Testis (tissue), 2 donors: ENCODE results near the gene HPSE2.
A peak's percentile ranks its signal among the peaks of the same experiment; 100 is the strongest.

ENCODE experiments used
- CTCF ChIP-seq, 3 experiments: fragments of 450-650 bp in 2 of 3; fragments of 200-600 bp in 1 of 3; sonication (generic) in 1 of 3; IDR thresholded peaks; one replicate each; pipeline ENCODE4 v1.5.1; 2016 to 2019; ENCODE audit warnings: antibody characterized with exemption in 3 of 3, mild to moderate bottlenecking in 2 of 3, moderate library complexity in 1 of 3
- POLR2A ChIP-seq: fragments of 450-650 bp; IDR thresholded peaks from one replicate; pipeline ENCODE4 v1.6.1; 2017; ENCODE audit warnings: antibody characterized with exemption, mild to moderate bottlenecking, moderate library complexity

GRCh38 chr10:99276848-99277486 lies 41.3 kb upstream of the HPSE2 start:
- peak in 1 of 3 experiments; percentile 18 for TF ChIP-seq CTCF (IDR thresholded peaks at IDR 0.05)
- no peak for TF ChIP-seq POLR2A
